GF-D8 (cell line): ENCODE measurements around the gene STARD3.

Source experiments
- DNase-seq: peaks from one replicate; lab custom pipeline; 2025; lab: John Stamatoyannopoulos, UW

The STARD3 gene

DNA sequence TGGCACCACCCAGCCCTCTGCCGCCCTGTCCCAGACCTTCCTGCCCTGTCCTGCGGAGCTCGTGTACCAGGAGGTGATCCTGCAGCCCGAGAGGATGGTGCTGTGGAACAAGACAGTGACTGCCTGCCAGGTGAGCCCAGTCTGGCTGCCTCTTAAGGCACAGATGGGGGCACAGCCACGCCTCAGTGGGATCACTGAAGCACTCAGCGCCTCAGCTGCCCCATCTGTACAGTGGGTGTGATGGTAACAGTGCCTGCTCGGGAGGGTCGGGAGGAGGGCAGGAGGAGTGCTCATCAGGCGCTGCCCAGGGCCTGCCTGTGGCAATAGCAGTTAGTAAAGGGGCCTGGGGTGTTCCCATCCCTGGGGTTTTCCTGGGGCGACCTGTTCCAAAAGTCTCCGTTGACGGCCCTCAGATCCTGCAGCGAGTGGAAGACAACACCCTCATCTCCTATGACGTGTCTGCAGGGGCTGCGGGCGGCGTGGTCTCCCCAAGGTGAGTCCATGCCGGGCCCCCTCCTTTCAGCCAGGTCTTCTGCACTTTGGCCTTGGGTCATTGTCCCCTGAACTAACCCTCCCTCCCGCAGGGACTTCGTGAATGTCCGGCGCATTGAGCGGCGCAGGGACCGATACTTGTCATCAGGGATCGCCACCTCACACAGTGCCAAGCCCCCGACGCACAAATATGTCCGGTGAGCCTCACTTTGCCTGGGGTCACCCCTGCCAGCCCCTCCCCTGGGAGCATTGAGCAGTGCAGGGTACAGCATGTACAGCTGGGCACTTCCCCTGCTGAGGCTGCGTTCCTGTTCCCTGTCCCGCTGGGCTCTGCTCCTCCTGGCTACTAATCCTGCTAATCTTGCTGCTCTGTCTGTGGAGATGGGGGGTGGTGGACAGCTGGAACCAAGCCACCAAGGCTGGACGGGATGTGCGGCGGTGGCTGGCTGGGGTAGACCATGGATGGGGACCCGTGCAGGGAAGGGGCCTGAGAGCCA, 23.7 kb downstream of the STARD3 start:
- no peak for DNase-seq

DNA sequence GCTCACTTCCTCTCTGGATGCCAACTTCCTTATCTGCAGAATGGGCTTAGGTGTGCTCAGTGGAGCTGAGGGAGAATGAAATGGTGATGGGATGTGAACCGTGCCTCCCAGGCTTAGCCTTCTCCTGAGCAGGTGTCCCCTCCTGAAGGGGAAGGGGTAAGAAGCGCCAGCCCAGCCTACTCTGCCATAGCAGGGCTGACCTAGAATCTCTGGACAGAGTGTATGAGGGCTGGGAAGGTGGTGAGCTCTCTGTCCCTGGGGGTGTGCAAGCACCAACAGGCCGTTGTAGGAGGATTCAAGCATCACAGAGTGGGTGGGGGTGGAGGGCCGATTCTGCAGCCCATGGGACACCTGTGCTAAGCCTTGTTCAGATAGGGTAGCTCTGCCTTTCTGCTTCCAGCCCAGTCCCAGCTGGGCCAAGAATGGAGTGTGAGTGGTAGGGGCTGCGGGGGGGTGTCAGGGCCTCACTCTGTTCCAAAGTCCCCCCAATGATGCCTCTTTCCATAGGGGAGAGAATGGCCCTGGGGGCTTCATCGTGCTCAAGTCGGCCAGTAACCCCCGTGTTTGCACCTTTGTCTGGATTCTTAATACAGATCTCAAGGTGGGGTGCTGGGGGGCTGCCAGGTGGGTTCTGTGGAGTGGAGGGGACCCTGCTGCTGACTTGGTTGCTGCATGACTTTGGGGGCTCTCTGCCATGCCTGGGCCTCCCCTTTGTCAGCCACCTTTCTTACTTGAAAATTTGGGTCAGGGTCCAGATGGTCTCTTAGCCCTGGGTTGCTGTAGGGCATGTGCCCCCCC, 25.0 kb downstream of the STARD3 start:
- DNase-seq, result no peak

DNA sequence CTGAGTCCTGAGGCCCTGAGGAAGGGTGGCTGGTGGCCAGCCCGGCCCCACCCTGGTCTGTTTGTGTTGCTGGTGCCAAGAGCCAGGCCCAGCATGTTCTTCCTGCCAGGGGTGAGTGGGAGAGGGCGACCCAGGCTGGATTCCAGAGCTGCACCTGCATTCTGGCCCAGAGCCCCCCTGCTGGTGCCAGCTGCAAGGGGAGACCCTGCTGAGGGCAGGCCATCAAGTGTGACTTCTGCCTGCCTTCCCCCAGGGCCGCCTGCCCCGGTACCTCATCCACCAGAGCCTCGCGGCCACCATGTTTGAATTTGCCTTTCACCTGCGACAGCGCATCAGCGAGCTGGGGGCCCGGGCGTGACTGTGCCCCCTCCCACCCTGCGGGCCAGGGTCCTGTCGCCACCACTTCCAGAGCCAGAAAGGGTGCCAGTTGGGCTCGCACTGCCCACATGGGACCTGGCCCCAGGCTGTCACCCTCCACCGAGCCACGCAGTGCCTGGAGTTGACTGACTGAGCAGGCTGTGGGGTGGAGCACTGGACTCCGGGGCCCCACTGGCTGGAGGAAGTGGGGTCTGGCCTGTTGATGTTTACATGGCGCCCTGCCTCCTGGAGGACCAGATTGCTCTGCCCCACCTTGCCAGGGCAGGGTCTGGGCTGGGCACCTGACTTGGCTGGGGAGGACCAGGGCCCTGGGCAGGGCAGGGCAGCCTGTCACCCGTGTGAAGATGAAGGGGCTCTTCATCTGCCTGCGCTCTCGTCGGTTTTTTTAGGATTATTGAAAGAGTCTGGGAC, 25.8 kb downstream of the STARD3 start:
- no peak for DNase-seq

DNA sequence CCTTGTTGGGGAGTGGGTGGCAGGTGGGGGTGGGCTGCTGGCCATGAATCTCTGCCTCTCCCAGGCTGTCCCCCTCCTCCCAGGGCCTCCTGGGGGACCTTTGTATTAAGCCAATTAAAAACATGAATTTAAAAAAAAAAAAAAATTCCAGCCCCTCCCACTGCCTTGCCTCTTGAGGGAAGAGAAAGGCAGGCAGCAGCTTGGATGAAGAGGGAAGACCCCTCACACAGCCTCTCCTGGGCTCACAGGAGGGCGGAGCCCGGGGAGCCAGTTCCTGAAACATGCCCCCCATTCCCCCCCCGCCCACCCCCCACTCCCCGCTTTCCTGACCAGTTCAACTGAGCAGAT, 26.4 kb downstream of the STARD3 start:
- no peak for DNase-seq

DNA sequence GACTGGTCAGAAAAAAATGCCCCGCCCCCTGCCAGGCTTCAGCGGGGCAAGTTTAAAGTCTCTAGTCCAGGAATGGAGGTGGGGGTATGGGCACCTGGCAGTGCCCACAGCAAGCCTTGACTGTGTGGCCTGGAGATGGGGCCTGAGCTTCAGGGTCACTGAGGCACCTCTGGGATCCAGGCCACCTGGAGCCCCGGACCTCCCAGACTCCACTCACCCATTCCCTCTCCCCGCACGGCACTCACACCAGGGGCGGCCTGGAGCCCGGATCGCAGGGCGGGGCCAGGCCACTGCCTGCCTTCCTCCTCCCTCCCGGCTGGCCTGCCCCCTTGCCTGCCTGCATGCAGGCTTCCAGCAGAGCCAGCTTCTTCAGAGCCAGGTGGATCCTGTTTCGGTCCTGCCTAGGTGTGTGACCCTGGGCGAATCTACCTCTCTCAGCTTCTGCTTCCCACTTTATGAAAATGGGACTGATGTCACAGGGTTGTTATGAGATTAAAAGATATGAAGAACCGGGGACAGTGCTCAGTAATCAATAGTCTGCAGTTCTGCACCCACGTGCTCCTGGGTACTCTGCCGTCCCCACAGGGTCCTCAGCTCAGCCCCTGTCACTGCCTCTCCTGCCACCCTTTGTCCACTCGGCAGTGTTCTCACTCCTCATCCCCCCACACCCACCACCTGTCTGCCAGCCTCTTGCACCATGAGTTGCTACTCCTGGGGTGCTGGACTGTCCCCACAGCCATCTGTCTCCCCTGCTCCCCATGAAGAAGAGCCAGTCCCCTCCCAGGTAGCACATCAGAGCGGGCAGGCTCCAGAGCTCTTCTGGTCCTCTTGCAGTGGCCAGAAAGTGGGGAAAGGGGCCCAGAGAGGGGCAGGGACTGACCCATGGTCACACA, 27.0 kb downstream of the STARD3 start:
- no peak for DNase-seq

DNA sequence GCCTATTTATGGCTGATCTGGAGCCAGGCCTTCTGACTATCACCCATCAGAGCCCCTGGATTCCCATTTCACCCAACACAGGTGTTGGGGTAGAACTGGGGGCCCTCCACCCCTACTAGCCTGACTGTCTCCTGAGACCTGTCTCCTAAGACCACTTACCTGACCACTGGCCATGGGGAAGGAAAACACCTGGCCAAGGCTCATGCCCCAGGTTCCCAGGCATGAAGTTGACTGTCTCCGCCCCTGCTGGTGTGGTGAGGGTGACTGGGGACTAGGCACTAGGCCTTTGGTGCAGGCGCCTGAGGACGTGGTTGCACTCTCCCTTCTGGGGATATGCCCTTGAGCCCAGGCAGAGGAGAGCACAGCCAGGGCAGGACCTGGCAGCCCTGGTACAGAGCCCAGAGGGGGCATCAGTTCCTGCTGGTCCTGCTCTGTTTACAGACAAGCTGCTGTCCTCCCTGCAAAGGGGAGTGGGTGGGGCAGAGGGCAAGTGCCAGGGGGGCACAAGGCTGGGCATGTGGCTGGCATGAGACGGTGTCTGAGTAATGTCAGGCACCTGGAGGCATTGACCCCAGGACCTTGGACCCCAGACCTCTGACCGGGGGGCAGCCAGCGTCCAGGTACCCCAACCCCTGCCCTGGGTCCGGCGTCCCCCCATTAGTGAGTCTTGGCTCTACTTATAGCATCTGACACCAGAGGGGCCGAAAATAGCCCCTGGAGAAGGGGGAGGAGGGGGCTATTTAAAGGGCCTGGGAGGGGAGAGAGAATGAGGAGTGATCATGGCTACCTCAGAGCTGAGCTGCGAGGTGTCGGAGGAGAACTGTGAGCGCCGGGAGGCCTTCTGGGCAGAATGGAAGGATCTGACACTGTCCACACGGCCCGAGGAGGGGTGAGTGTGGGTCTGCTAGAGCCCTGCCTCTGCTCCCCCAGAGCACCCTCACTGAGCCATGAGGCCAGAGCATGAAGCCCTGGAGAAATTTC, 27.9 kb downstream of the STARD3 start, which contains the start of gene TCAP:
Gene TCAP, plus strand, starts transcription at position 769 of the 981 bp plus-strand sequence. Its CDS starts 11 bp downstream, at position 780.
- DNase-seq, result no peak

DNA sequence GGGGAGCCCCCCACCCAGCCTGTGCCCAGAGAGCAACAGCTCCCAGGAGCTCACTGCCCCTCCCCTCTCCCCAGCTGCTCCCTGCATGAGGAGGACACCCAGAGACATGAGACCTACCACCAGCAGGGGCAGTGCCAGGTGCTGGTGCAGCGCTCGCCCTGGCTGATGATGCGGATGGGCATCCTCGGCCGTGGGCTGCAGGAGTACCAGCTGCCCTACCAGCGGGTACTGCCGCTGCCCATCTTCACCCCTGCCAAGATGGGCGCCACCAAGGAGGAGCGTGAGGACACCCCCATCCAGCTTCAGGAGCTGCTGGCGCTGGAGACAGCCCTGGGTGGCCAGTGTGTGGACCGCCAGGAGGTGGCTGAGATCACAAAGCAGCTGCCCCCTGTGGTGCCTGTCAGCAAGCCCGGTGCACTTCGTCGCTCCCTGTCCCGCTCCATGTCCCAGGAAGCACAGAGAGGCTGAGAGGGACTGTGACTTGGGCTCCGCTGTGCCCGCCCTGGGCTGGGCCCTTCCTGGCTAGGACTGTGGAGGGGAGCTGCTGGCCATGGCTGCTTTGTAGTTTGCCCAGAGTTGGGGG, 28.8 kb downstream of the STARD3 start:
- DNase-seq, result no peak

DNA sequence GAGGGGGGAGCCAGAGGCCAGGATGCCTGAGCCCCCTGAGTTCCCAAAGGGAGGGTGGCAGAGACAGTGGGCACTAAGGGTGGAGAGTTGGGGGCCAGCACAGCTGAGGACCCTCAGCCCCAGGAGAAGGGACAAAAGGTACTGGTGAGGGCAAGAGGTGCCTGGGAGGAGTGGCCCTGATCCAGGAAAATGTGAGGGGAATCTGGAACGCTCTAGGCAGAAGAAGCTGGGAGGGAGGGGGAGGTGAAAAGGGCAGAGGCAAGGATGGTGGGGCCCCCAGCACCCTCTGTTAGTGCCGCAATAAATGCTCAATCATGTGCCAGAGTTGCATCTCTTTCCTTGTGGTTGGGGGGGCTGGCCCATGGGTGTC, 29.3 kb downstream of the STARD3 start:
- DNase-seq, result no peak

DNA sequence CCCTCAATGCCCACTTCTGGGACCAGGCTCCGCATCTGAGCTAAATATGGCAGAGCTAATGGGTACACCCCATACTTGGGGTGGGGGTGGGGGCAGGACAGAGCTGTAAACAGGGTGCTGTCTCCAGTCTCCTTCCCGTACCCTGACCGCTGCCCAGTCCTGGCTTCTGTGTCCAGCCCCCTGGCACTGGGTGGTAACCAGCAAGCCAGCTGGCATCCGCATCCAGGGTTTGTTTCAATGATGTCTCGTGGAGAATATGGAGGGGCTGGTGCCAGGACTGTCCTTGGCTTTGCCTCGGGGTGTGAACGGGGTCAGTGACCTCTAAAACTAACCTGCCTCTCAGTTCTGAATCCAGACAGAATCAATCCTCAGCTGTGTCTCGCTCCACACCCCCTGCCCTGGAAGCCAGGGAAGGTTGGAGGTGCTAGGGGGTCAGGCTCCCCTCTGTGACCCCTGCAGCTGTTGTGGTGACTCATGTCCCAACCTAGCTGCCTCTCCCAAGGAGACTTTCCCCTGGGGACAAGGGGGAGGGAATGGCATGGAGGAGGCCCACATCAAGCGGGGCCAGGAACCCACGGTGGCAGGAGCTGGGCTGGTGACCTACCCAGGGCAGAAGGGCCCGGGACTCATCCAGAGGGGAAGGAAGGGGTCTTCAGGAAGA, 29.8 kb downstream of the STARD3 start:
- no peak for DNase-seq

DNA sequence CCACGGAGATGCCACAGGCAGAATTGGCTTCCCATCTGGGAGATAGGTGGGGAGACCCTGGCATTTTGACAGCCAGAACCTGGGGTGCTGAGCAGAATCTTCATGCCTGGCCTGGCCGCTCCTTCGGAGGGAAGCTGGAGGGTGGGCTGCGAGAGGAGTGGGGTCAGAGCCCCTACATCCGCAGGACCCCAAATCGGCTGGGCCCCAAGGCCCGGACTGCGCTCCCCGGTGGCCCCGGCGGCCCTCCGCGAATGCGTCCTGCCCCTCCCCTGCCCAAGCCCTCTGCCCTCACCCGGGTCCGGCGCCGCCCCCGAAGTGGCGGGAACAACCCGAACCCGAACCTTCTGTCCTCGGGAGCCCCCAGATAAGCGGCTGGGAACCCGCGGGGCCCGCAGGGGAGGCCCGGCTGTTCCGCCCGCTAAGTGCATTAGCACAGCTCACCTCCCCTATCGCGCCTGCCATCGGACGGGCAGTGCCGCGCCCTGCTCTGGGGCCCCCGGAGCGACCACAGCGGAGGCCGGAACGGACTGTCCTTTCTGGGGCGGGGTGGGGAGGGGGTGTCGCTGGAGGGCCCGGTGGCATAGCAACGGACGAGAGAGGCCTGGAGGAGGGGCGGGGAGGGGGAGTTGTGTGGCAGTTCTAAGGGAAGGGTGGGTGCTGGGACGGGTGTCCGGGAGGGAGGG, 30.5 kb downstream of the STARD3 start:
- no peak for DNase-seq

DNA sequence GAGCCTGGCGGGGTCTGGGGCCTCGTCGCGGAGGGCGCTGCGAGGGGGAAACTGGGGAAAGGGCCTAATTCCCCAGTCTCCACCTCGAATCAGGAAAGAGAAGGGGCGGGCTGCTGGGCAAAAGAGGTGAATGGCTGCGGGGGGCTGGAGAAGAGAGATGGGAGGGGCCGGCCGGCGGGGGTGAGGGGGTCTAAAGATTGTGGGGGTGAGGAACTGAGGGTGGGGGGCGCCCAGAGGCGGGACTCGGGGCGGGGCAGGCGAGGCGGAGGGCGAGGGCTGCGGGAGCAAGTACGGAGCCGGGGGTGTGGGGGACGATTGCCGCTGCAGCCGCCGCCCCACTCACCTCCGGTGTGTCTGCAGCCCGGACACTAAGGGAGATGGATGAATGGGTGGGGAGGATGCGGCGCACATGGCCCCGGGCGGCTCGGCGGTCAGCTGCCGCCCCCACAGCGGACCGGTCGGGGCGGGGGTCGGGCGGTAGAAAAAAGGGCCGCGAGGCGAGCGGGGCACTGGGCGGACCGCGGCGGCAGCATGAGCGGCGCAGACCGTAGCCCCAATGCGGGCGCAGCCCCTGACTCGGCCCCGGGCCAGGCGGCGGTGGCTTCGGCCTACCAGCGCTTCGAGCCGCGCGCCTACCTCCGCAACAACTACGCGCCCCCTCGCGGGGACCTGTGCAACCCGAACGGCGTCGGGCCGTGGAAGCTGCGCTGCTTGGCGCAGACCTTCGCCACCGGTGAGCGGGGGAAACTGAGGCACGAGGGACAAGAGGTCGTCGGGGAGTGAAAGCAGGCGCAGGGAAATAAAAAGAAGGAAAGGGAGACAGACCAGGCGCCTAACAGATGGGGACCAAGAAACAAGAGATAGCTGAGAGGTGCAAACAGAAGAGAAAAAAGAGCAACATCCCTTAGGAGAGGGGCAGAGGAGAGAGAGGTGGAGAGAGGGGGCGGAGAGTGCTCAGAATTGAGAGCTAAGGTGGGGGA, 31.3 kb downstream of the STARD3 start, which contains the start of gene PNMT:
Gene PNMT, plus strand, starts transcription at position 509 of the 980 bp plus-strand sequence. Its CDS starts 23 bp downstream, at position 532.
- DNase-seq, result no peak

DNA sequence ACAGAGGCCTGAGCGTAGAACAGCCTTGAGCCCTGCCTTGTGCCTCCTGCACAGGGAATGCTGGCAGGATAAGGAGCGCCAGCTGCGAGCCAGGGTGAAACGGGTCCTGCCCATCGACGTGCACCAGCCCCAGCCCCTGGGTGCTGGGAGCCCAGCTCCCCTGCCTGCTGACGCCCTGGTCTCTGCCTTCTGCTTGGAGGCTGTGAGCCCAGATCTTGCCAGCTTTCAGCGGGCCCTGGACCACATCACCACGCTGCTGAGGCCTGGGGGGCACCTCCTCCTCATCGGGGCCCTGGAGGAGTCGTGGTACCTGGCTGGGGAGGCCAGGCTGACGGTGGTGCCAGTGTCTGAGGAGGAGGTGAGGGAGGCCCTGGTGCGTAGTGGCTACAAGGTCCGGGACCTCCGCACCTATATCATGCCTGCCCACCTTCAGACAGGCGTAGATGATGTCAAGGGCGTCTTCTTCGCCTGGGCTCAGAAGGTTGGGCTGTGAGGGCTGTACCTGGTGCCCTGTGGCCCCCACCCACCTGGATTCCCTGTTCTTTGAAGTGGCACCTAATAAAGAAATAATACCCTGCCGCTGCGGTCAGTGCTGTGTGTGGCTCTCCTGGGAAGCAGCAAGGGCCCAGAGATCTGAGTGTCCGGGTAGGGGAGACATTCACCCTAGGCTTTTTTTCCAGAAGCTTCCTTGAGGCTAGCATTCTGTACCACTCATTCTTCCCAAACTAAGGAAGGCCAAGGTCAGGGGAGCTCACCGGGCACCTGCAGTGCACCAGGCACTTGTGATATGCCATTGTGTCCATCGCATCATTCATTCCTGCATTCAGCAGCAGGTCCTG, 33.2 kb downstream of the STARD3 start:
- DNase-seq, result no peak

DNA sequence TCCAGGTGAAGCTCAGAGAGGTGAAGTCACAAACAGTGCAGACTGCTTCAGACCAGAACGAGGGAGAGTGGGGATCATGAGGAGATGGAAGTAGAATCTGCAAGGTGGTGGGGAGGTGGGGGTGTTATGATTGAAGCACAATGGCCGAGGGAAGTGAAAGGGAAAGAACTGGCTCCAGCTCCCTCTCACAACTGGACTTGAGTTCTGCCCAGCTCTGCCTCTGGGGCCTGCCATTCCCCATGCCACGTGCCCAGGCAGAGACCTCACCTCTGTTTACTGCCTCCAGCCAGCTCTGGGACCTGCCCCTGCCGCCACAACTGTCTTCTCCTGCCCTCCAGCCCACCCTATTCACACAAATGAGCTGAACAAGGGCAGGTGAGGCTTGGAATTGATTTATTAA, 33.8 kb downstream of the STARD3 start:
- no peak for DNase-seq

DNA sequence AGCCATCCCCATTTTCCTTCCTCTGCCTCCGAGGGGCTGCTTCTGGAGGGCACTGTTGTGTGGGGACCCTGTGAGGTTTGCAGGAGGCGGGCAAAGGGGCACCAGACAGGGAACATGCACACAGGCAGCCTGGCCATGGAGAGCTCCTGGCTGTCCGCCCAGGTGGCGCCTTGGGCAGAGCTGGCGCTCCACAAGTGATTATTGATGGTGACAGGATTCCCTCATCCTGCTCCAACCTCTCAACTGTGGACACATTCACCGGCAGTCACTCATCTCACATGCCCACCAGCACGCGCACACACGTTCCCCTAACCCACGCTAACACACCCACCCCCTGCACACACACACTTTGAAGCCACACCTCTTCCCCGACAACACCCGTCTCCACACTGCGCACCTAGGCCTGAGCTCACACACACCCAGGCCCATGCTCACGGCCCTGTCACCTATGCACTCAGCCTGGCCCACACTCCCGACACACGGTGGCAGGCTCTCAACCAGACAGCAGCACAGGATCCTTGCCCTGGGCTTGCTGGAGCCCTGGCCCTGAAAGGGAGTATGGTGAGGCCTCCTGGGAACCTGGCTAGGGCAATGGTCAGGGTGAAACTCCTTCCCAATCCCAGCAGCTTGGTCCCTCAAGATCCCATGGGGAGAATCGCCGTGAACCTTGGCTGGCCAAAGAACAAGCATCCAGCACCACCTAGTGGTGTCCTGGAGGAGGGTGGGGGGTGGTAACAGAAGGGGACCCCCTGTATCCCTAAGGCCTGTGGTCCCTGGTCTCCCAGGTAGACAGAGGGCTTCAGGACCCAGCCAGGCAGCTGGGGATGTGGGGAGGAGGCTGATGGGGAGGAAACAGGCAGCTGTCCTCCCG, 34.9 kb downstream of the STARD3 start:
- no peak for DNase-seq
